Activated gamma-delta T cell treated with anti-CD3 and anti-CD28 coated beads, Interleukin-2, amount 50 U/mL, for 16 hours (primary cell): ENCODE results near the gene KIAA1671.

Experiments
- DNase-seq: peaks from one replicate; pipeline ENCODE4 v3.0.0-alpha.2; 2020; ENCODE audit warnings: low read depth

Gene KIAA1671

DNA sequence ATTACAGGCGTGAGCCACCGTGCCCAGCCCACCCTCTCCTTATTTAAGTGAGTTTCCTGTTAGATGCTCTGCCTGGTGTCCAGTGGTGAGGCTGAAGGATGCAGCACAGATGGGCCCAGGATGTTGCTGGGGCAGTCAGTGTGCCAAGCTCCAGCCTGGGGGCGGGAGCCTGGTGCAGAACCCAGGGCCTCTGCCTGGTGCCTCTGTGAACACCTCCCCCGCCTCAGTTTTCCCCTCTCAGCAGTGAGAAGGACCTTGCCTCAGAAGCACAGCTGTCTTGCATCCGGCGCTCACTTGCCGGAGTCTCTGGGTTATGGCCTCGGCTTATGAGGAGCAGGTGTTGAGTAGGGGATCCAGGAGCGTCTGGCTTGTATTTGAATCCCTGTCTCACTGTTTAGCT lies 116.2 kb downstream of the KIAA1671 start:
- no peak for DNase-seq

- no peak for DNase-seq
These were observed 116.9 kb downstream of the KIAA1671 start for GRCh38 chr22:25069426-25069757.

GRCh38 chr22:25069758-25070481 lies 117.4 kb downstream of the KIAA1671 start:
- DNase-seq = no peak

GRCh38 chr22:25070956-25071355 lies 118.4 kb downstream of the KIAA1671 start:
- DNase-seq = no peak

- DNase-seq = no peak
These were observed 119.2 kb downstream of the KIAA1671 start for GRCh38 chr22:25071720-25072119.

- DNase-seq = no peak
These were observed 119.9 kb downstream of the KIAA1671 start for GRCh38 chr22:25072406-25072805.

DNA sequence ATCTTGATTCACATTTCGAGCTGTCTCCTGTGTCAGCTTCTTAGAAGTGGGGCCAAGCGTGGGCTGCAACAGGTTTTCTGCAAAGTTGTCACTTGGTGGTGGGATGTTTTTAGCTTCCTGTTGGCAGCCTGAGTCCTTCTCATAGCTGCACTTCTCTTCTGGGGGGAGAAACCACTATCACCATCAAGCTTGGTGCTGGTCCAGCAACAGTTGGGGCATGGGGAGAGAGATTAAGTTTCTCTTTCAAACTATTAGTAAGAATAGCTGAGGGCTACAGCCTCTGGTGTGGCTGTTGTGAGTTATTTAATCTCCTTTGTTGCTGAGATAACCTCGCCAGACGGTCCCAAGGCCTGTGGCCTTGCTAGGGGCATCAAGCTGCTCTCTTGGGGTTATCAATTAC lies 123.8 kb downstream of the KIAA1671 start:
- DNase-seq = peak; percentile 65

- DNase-seq = no peak
These were observed 124.5 kb downstream of the KIAA1671 start for GRCh38 chr22:25077056-25077455.

DNA sequence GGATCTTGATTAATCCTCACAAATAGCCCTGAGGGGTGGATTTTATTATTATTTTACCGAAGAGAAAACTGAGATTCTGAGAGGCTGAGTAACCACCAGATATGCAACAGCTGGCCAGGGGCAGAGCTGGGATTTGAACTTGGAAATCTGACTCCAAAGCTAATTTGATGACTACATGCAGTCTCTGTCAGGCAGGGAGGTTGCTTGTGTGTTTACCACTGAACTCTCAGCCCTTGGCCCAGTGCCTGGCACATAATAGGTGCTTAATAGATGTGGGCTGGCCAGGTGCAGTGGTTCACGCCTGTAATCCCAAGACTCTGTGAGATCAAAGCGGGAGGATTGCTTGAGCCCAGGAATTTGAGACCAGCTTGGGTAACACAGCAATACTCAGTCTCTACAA lies 125.4 kb downstream of the KIAA1671 start:
- no peak for DNase-seq

DNA sequence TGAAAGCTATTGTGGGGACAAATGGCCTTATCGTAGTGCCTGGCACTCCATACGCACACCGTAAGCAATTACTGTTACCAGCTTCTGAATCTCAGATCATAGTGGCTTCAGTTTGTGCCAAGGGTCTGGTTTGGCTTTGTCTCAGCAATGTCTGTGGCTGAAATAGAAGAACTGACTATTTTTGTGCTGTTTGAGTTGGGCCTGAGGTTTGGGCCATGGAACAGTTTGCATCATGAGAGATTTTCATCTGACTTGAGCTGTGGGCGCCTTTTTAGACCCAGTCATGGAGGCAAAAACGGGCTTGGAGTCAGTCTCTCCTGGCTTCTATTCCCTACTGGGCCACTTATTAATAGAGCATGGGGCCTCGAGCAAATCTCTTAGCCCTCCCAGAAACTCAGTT lies 126.1 kb downstream of the KIAA1671 start:
- DNase-seq = no peak

- DNase-seq = no peak
These were observed 128.3 kb downstream of the KIAA1671 start for GRCh38 chr22:25080855-25081254.

DNA sequence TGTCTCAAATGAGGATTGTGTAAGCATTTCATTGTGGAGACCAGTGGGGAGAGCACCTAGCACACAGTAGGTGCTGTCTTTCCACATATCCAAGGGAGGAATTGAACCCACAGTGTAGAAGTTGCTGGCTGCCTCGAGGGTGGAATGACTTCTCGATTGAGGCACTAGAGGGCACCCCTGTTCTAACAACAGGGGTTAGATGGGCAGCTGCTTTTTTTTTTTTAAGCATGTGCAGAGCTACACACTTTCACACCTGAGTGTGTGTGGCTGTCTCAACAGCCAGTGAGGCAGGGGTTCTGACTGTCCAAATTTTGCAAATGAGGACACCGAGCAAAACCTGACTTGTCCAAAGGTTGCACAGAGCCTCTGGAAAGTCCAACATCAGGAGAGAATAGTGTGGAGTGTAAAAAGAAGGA lies 128.9 kb downstream of the KIAA1671 start:
- DNase-seq = no peak

- no peak for DNase-seq
These were observed 129.6 kb downstream of the KIAA1671 start for GRCh38 chr22:25082096-25082495.

DNA sequence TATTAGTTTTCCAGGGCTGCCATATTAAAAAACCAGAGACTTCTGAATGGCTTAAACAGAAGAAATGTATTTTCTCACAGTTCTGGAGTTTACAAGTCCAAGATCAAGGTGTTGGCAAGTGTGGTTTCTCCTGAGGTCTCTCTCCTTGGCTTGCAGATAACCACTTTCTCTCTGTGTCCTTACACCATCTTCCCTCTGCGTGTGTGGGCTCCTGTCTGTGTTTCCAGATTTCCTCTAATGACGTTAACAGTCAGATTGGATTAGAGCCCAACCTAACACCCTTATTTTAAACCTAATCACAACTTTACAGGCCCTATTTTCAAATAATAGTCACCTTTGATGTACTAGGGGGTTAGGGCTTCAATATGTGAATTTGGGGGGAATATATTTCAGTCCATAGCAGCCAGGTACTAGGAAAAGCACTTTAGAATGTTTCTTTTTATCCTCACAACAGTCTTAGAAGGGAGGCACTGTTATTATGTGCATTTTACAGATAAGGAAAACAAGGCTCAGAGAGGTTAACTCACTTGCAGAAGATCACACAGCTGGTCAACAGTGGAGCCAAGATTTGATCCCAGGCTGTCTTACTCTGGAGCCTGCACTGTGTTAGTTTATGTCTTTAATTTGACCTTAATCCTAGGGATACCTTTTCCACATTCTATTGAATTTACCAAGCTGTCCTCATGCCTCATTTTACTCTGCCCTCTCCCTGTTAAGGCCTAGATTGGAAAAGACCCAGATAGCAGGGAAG lies 130.7 kb downstream of the KIAA1671 start:
- DNase-seq = no peak

GRCh38 chr22:25083807-25084200 lies 131.3 kb downstream of the KIAA1671 start:
- DNase-seq = no peak

DNA sequence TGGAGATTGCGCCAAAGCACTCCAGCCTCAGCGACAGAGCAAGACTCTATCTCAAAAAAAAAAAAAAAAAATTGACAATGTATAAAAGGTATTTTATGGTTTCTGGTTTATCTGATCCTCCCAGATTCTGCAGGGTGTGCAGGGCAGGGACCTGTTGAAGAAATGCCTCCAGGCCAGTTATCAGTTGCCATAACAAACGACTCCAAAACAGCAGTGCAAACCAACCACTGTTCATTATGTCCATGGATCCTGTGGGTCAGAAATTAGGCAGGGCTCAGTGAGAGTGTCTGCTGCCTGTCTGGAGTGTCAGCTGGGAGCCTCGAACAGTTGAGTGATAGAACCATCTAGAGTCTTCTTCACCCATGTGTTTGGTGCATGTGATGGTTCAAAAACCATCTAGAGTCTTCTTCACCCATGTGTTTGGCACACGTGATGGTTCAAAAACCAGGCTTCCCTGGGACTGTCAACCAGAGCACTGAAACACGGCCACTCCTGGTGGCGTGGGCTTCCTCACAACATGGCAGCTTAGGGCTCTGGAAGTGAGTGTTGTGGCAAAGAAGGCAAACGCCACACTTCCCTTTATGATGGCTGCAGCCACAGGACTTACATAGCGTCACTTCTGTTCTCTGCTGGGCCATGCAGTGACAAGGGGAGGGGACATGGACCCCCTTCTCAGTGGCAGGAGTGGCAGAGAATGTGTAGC lies 132.0 kb downstream of the KIAA1671 start:
- no peak for DNase-seq

DNA sequence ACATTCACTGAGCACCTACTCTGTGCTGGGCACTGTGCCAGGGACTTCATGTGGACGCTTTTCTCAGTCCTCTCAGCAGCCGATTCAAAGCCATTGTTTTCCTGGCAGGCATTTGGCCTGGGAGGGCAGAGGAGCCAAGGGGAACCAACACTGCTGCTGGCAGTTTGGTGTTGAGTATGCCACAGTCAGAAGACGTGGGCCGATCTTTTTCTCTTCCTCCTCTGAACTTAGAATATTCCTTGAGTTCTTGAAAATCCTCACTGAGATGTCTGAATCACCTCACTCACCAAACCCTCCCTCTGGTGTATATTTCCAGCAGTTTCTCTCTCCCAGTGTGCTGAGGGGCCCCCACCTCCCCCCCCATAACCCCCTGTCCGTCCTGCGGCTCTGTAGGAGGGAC lies 132.6 kb downstream of the KIAA1671 start:
- DNase-seq = no peak

GRCh38 chr22:25085930-25086901 lies 133.7 kb downstream of the KIAA1671 start:
- DNase-seq = no peak

- DNase-seq = no peak
These were observed 134.4 kb downstream of the KIAA1671 start for GRCh38 chr22:25086902-25087282.

DNA sequence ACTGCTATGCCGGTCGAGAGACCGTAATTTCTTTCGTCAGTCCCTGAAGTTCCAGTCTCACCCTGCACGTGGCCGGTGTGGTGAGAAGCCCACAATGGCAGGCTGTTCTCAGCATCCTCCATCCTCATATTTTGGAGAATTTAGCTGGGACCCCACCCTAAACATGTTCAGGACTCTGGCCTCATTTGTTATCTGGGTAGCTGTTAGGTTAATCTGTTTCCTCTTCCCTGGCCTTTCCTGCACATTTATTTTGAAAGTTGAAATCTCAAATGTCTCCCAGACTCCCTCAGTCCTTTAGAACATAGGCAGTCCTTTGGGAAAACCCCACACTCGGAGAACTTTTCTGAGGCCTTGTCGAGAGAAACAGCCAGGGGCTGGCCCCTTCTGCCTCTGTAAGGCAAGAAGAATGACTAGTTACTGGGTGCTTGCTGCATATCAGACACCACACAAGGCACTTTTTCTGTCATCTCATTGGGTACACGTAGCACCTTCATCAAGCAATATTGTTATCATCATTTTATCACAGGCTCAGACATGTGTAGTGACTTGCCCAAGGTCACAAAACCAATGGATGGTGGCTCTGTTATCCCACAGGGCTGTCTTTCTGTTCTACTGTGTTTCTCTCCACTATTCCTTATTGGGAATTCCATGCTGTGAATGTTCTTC lies 137.8 kb downstream of the KIAA1671 start:
- DNase-seq = no peak

GRCh38 chr22:25091458-25091857 lies 138.9 kb downstream of the KIAA1671 start:
- no peak for DNase-seq
